ENCODE data around the gene PADI1.

The PADI1 gene

DNA sequence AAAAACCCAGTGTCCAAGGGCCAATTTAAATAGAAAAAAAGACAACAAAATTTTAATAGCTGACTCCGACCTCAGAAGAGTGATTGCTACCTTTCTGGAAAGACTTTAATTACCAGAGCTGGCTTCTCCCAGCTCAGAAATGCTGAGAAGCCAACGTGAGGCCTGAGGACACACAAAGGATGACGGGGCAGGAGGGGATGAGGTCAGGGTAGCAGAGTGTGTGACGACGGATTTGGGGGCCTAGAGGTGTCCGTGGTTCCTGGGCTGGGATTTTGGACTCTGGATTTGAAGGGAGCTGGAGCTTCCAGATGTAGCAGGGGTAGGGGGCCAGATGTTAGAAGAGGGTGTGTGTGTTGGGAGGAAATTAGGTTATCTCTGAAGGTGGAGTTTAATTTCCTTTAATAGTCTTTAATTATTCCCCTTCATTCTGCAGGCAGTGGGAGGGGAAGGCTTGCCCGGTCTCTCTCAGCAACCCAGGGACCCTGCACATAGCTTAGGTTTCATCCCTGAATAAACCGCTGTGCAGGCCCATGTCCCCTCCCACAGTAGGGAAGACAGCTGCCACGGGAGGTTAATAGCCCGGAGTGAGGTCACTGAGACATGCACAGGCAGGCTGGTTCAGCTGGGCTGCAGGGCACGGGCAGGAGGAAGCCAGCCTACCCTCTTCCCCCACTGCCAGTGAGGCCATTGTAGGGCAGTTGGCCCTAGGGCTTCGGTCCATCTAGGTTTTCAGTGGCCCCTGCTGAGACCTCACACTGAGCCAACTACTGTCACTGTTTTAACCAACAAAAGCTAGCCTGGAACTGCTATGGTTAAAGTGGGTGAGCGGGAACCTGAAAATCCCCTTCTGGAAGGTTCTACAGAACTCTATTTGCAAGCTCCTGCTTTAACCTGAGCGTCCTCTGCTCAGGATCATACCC lies 40.2 kb downstream of the PADI1 start:
- DNase-seq = no peak

DNA sequence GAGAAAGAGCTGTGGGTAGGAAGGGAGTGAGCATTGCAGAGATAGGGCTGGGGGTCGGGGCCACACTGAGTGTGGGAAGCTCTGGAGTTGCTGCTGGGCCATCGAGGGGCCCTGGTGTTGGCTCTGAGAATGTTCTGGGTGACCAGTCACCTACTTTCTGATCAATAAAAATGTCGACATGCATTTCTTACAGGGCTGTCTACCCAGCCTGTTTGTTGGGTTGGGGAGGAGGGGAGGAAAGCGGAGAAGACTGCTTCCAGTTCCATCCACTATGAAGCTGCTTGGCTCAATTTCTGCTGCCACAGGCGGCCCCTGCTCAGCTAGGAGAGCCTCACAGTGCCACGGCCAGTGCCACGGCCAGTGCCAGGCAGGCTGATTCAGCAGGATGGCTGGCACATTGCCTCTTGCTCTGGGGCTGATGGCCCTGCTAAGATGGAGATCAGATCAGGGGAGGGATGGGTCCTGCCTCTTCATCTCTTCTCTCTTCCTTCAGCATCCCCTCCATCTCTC lies 40.9 kb downstream of the PADI1 start:
- no peak for DNase-seq

DNA sequence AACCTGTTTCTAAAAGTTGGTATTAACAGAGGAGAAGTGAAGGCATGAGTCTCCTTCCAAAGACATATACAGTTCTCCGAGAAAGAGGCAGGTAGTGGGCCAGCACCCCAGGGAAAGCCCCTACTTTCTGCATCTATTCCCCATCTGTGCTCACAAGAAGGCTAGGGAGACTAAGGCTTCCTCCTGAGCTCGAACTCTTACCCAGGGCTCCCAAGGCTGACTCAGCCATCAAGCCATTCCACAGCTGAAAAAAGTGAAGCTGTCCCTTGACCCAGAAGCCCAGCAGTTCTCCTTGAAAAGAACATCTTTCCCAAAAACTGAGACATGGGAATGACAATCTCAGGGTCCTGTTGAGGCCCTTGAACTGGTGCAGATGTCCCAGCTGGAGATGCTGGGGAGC lies 42.0 kb downstream of the PADI1 start:
- no peak for DNase-seq

DNA sequence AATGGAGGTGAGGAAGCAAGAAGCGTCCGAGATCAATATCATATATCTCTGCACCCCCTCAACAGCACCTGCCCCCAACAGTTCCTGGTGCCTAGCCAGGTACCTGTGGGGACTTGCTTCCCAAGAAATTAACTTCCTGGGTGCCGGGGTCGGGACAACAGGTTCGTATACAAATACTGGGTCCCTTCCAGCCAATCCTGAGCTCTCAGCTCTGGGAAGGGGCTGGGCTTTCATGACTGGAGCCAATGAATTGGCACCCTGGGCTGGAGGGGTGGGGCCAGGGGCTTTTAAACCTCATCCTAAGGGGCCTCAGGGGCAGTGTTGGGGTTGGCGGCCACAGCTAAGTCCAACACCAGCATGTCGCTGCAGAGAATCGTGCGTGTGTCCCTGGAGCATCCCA lies 43.9 kb downstream of the PADI1 start, which contains the start of gene PADI3:
PADI3 (plus strand) TSS at position 318 of the 400 bp plus-strand sequence; CDS start at position 358, 40 bp downstream.
- DNase-seq = no peak

DNA sequence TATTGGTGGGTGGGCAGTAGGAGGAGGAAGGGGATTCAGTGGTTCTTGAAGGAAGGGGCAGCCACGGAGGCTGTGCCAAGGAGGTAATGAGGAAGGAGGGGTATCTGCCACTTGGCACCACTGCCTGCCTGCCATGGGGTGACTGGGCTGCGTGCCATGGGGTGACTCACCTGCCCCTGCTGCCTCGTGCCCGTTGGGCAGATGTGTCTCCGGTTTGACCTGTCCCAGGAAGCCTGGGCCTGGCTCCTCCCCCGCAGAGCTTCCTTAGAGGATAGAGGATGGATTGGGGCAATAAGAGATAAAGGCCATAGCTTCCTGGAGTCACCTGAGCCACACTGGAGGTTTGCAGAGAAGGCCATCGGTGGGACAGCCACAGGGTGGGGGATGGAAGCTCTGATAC lies 45.7 kb downstream of the PADI1 start:
- no peak for DNase-seq

DNA sequence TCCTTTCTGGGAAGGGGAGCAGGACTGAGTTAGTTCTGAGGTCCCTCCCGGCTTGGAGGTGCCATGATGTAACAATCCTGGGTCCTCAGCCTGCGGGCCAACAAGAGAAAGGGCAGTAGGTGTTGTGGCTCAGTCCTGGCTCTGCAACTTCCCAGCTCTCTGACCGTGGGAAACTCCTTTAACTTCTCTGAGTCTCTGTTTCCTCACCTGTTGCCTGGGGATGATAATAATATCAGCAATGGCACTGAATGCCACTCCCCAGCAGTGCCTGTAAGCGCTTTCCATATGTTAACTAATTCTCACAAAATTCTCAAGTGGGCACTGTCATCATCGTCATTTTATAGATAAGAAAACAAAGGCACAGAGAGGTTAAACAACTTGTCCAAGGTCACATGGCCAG lies 46.3 kb downstream of the PADI1 start:
- DNase-seq = no peak

DNA sequence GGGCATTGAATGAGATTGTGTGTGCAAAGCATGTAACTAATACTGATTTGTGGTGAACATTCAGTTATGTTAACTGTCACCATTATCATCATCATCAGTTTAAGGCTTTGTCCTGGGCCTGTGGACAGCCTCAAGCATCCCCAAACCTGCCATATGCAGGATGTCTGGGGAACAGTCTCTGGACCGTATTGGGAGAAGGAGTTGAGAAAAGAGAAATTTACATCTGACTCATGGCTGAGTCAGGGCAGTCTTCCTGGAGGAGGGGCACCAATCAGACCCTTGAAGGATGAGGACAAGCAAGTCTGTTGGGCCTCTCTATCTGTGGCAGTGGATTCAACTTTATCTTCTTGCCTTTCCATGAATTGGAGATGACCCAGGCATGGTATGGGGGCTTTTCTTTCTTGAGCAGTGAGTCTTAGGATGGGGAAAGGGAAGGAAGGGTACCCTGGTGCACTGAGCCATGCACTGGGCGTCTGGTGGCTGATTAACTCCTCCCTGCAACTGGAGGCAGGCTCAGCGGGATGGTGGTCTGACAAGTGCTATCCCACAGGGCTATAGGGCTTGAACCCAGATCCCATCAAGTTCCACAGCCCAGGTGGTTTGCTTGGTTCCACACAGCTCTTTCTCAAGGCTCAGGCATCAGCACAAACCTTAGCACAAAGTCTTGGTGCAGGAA lies 46.9 kb downstream of the PADI1 start:
- DNase-seq = no peak

DNA sequence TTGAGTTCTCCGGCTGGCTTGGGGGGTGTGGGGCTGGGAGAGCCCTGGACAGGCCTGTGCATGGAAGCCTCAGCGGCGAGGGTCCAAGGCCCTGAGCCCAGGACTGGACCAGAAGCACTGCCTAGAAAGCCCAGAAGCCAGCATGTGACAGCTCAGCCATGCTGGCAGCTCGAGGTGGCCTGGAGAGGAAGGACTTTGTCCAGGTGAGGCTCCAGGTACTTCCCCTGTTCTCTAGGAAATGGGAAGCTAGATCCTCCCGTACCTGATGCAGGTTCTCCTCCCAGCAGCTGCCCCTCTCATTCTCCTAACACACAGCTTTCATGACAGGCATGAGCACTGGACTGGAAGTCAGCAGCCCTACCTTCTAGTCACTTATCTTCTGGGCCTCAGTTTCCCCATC lies 50.4 kb downstream of the PADI1 start:
- DNase-seq = no peak

DNA sequence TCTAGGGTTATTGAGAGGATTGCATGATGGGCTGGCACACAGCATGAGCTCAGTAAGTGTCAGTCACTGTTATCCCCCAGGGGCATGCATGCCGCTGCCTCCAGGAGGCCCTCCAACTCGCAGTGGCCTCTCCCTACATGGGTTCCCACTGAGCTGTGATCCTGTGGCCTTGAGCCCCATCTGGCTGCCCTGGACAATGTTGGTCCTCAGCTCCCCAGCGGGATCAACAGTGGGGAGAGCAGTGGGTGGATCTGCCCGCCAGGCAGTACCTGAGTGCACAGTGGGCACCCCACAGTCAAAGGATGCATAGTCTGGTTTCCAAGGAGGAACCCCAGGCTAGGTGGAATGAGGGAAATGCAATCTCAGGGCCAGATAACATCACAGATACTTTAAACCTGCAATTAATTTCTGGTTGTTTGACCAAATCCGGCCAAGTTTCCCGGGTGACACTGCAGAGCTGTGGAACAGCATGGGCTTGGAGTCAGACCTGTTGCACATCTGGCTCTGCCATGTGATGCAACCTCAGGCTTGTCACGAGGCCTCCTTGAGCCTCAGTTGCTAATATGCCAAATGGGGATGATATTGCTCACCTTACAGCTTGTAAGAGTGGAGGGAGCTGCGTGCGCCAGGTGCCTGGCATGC lies 53.3 kb downstream of the PADI1 start:
- no peak for DNase-seq

DNA sequence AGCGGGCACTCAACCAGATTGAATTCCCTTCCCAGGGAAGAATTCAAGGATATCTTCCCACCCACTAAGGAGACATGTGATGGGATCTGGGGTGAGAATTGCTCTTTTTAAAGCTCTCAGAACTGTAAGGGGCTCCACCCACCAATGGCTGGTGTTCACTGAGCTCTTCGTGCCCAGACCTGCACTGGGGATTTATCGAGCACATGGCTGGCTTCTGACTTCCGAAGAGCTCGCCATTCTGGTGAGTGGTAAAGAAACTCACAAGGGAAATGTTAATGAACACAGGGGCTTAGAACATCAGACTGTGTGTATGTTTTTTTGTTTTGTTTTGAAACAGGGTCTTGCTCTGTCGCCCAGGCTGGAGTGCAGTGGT lies 53.8 kb downstream of the PADI1 start:
- no peak for DNase-seq

DNA sequence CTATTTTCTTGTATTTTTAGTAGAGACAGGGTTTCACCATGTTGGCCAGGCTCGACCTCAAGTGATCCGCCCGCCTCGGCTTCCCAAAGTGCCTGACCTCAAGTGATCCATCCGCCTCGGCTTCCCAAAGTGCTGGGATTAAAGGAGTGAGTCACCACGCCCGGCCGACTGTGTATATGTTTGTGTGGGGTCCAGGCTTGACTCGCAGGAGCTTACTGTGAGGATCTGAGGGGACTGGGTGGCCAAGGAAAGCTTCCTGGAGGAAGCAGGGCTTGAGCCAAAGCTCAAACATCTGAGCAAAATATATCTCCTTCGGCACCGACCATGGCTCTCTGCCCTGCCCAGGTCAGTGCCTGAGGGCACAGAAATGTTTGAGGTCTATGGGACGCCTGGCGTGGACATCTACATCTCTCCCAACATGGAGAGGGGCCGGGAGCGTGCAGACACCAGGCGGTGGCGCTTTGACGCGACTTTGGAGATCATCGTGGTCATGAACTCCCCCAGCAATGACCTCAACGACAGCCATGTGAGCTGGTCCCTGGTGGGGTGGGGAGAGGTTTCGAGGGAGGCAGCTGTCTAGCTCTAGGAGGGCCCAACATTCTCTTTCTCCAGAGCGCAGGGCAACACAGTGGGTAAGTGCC lies 54.4 kb downstream of the PADI1 start:
- no peak for DNase-seq

DNA sequence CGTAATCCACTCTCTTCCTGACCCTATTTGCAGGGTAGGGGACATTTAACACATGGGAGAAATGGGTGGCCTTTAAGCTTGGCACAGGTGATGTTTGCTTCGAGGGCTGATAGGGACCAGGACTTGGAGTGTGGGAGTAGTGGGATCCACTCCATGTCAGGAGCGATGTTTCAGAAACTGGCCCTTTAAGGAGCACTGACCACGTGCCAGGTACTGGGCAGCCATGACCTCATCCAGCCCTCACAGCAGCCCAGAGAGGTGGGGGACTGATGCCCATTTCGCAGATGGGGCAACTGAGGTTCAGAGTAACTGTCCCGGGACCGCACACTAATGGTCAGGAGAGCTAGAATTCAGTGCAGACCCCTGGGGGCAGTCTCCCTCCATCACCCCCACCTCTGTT lies 55.3 kb downstream of the PADI1 start:
- no peak for DNase-seq

DNA sequence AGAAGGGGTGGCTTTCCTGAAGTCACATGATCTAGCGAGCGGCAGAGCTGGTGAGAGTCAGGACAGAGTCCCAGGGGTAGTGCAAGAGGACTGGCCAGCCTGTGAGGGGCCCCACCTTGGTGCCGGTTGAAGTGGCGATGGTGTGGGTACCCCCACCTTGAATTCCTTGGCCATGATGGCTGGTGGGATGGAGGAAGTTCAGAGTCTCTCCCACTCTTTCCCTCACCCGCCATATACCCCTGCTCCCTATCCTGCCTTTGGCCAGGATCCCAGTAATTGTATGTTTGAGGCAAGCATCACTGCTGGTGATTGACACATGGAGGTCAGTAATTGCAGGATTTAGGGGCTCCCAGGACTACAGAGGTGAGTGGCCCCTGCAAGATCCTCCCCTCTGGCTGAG lies 55.8 kb downstream of the PADI1 start:
- DNase-seq = no peak

DNA sequence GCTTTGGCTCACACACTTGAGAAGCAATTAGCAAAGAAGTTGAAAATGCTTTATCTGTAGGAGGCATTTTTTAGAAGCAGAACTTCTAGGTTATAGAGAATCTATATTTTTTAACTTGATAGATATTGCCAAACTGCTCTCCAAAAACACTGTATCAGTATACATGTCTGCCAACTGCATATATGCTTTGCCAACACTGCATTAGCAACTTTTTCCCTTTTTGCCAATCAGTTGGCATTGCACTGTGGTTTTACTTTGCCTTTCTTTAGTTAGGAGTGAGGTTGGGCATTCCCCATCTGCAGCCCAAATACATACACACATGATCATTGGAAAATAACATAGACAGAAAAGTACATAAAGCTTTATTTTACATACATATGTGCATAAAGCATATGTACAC lies 59.0 kb downstream of the PADI1 start:
- no peak for DNase-seq

DNA sequence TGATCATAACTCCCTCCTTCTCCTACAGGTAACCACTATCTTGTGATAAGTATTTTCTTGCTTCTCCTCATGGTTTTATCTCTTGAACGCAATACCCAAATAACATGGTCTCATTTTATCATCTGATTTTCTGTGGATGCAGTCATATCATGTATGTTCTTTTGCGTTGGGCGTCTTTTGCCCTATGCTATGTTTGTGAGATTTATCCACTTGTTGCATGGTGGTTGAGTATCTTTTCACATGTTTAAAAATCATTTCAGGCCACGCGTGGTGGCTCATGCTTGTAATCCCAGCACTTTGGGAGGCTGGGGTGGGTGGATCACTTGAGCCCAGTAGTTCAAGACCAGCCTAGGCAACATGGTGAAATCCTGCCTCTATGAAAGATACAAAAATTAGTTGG lies 59.5 kb downstream of the PADI1 start:
- no peak for DNase-seq

DNA sequence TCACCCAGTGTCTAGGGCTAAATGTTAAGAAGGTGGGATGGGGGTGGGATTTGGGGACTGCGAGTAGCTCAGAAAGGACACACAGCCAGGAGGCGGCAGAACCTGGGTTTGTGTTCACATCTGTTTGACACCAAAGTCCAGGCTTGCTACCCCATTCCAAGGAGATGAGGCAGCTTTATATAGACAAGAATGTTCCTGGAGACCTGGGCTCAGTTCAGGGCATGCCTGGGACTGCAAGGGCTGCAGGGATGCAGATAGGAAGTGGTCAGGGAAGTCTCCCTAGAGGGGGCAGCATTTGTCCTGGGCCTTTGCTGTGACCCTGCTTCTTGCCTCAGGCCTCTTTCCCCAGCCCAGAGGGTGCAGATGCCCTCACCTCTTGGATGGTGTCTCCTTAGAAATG lies 60.2 kb downstream of the PADI1 start:
- DNase-seq = no peak

DNA sequence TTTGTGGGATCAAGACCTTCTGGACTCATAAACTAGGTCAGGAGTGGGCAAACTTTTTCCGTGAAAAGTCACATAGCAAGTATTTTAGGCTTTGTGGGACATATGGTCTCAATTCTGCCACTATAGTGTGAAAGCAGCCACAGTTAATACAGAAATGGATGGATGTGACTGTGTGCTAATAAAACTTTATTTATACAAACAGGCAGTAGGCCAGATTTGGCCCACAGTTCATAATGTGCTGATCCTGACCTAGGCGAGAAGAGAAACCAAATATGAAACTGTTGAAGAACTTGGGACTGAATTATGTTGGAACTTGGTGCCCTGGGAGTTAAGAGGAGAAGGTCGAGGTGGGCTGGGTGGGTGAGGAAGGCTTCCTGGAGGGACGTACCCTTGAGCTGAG lies 61.0 kb downstream of the PADI1 start:
- no peak for DNase-seq

DNA sequence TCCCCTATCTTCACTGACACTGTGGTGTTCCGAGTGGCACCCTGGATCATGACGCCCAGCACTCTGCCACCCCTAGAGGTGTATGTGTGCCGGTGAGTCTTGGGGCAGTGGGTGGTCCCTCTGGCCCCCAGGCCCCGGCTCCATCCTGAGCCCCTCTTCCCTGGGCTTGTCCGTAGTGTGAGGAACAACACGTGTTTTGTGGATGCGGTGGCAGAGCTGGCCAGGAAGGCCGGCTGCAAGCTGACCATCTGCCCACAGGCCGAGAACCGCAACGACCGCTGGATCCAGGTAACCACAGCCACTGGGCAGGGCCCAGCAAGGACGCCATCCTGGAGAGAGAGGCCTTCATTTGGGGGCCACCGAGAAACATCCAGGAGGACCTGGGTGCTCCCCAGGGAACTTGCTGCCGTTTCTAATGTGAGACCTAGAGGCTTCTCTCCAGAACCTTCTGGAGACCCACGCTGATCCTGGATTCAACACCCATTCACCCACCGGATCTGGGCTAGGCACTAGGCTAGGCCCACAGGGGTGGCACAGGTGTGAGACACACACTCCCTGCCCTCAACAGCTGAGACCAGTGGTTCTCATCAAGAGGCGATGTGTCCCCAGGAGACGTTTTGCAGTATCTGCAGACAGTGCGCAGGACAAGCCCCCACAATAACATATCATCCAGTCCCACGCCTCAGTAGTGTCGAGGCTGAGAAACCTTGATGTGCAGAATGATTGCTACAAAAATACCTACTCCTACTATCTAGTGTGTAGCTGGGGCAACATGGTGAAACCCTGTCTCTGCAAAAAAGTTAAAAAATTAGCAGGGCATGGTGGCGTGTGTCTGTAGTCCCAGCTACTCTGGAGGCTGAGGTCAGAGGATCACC lies 66.2 kb downstream of the PADI1 start:
- DNase-seq = no peak

DNA sequence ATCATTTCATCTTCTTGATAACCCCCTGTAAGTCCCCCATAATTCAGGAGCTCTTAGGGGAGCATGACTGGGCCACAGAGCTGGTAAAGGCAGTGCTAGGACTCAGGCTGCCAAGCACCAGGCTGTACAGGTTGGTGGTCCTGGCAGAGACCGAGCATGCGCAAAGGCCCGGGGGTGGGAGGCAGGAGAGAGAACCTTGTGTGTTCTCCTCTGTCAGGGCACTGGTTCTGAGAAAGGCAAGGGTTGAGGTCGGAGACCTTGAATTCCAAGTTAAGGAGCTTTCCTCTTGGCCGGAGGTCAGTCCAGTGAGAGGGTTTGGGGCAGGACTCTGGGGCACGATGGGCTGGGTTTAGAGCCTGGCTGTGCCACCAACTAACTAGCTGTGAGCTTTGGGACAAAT lies 67.1 kb downstream of the PADI1 start:
- DNase-seq = no peak

DNA sequence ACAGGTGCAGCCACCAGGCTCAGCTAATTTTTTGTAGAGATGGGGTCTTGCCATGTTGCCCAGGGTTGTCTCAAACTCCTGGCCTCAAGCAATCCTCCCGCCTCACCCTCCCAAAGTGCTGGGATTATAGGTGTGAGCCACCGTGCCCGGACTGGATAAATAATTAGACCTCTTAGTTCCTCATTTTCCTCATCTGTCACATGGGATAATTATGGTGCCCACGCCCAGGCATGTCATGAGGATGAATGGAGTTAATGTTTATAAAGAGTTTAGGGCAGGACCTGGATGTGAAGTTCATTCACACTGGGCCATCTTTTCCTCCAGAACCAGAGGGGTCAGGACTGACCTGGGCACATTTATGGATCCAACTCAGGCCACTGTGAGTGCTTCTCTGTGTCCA lies 67.7 kb downstream of the PADI1 start:
- no peak for DNase-seq

DNA sequence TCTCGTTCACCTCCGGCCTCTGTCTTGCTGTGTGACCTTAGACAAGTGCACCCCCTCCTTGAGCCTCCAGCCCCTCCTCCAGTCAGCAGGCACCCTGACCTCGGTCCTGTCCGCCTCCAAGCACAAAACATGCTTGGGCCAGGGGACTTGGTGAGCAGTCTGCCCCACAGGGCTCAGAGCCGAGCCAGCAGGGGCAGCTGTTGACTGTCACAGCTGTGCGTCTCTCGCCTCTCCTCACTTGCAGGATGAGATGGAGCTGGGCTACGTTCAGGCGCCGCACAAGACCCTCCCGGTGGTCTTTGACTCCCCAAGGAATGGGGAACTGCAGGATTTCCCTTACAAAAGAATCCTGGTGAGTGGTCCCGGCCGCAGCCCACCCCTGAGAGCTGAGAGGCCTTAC lies 68.2 kb downstream of the PADI1 start:
- DNase-seq = no peak

All from stimulated activated CD4-positive, alpha-beta T cell treated with anti-CD3 and anti-CD28 coated beads, Interleukin-1b, Interleukin-23, amount 100 ng/mL, for 48 hours (primary cell).